Mammary epithelial cell (primary cell): ENCODE data around the gene KRTAP1-4.

Experiments used
- EZH2 ChIP-seq: IDR thresholded peaks from 2 replicates; pipeline ENCODE4 v1.6.1; 2012; ENCODE audit warnings: low read length, inconsistent platforms, borderline replicate concordance
- TF ChIP-seq, protein P1 (sequence below), 2 donors: IDR thresholded peaks in 1 of 2; conservative IDR thresholded peaks in 1 of 2; 2 replicates each; pipeline ENCODE4 v1.5.1; 2011 to 2012; ENCODE audit warnings: inconsistent platforms in 2 of 2, low read length in 2 of 2, mild to moderate bottlenecking in 2 of 2, control low read depth in 1 of 2, low read depth in 1 of 2; ENCODE audit not compliant: insufficient read depth in 1 of 2; ENCODE audit errors: extremely low read depth in 1 of 2

DNA sequence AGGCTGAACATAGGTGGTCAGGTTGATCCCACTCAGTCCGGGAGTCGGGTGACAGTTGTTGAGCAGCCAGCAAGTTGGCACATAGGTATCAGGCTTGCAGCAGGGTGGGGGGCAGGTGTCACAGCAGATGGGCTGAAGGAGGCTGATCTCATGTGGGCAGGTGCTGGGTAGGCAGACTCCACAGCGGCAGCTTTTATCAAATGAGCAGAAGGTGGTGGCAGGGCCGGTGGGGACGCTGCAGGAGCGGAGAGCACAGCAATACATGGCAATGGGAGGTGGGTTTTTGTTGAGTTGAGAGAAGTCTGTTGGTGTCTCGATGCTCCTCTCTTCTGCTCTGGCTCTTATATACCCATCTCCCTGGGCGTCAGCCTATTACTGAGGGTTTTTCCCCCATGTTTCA is 21.2 kb downstream of the KRTAP1-4 start, which contains the start of gene KRTAP3-1:
- TF ChIP-seq, protein P1, sequence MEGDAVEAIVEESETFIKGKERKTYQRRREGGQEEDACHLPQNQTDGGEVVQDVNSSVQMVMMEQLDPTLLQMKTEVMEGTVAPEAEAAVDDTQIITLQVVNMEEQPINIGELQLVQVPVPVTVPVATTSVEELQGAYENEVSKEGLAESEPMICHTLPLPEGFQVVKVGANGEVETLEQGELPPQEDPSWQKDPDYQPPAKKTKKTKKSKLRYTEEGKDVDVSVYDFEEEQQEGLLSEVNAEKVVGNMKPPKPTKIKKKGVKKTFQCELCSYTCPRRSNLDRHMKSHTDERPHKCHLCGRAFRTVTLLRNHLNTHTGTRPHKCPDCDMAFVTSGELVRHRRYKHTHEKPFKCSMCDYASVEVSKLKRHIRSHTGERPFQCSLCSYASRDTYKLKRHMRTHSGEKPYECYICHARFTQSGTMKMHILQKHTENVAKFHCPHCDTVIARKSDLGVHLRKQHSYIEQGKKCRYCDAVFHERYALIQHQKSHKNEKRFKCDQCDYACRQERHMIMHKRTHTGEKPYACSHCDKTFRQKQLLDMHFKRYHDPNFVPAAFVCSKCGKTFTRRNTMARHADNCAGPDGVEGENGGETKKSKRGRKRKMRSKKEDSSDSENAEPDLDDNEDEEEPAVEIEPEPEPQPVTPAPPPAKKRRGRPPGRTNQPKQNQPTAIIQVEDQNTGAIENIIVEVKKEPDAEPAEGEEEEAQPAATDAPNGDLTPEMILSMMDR (conservative IDR thresholded peaks at IDR 0.05 in 1 of 2, IDR thresholded peaks at IDR 0.05 in 1 of 2; ENCODE audit: extremely low read depth in 1 of 2, insufficient read depth in 1 of 2, low read depth in 1 of 2, low read length in 2 of 2), result no peak
- TF ChIP-seq EZH2, result no peak
